ENCODE results near the gene KY.
"Not testable (repeated sequence)": the region's sequence is repeated elsewhere in the genome, so short reads cannot be mapped to it uniquely, and the experiment has no call there.

KY gene

DNA sequence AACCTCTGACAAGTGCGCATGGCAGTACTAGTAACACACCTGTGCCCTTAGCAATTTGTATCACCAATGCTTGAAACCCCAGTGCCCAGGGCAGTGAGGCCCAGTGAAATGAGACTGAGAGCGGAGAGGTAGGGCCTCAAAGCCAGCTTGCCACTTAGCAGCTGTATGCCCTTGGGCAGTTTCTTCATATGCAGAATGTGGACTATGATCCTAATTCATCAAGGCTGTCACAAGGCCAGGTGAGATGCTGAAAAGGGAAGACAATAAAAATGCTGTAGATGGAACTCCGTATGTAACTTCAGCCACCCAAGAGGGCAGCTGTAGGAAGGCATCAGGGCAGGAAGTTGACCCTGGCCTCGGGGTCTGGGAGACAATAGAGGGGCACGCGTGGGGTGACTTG is 74.4 kb downstream of the KY start:
- H3K4me3 ChIP-seq (ENCODE audit: low read depth, low read length) = no peak overlapping the region
- no peak for DNase-seq (ENCODE audit: low read depth)

DNA sequence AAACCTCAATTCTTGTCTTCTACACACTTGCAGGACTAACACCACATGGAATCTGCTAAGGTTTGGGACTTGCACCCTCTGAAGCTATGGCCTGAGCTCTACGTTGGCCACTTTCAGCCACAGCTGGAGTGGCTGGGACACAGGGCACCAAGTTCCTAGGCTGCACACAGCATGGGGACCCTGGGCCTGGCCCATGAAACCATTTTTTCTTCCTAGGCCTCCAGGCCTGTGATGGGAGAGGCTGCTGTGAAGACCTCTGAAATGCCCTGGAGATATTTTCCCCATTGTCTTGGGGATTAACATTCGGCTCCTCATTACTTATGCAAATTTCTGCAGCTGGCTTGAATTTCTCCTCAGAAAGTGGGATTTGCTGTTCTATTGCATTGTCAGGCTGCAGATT is 80.9 kb downstream of the KY start:
- DNase-seq (ENCODE audit: low read depth); H3K4me3 ChIP-seq (ENCODE audit: low read depth, low read length): not testable (repeated sequence)

GRCh38 chr3:134568790-134569189 is 82.0 kb downstream of the KY start:
- H3K4me3 ChIP-seq (ENCODE audit: low read depth, low read length) = no peak overlapping the region
- DNase-seq (ENCODE audit: low read depth) = no peak

- H3K4me3 ChIP-seq (ENCODE audit: low read depth, low read length) = no peak overlapping the region
- DNase-seq (ENCODE audit: low read depth) = no peak
These were observed 83.2 kb downstream of the KY start for GRCh38 chr3:134567605-134568004.

GRCh38 chr3:134564991-134565390 is 85.8 kb downstream of the KY start:
- no peak overlapping the region for H3K4me3 ChIP-seq (ENCODE audit: low read depth, low read length)
- DNase-seq (ENCODE audit: low read depth) = no peak

GRCh38 chr3:134563601-134564000 is 87.2 kb downstream of the KY start:
- DNase-seq (ENCODE audit: low read depth) = no peak
- no peak overlapping the region for H3K4me3 ChIP-seq (ENCODE audit: low read depth, low read length)

- H3K4me3 ChIP-seq (ENCODE audit: low read depth, low read length) = no peak overlapping the region
- DNase-seq (ENCODE audit: low read depth) = no peak
These were observed 88.8 kb downstream of the KY start for GRCh38 chr3:134562055-134562454.

DNA sequence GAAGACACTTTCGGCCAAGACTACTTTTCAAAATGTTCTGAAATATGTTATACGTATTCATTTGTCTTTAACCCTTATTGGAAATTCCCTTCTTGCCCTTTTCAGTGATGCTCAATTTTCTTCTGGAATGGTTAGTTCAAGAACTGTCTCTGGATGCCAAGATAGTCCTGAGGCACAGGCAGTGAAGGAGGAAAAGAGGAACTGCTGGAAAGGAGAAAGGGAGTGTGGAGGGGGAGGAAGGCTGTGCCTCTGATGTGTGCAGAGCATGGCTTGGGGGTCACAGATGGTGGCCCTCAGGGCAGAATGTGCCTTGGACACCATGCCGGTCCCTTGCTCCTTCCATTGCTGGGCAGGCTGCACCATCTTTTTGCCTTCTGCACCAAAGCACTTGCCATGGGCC is 91.2 kb downstream of the KY start:
- no peak for DNase-seq (ENCODE audit: low read depth)
- no peak overlapping the region for H3K4me3 ChIP-seq (ENCODE audit: low read depth, low read length)

All from skeletal muscle cell (primary cell).